Measurements from ENCODE around the gene CCDC8.

CCDC8 gene

GRCh38 chr19:46394402-46394797, 19.0 kb downstream of the CCDC8 start:
- Histone ChIP-seq H3K79me2 (no peaks in the 10 kb centered on the region), H3K9me3 (ENCODE audit: control insufficient read depth, low read length) (no peaks in the 10 kb centered on the region), H3K4me2 (ENCODE audit: low read length) (no peak overlapping the region), H3K4me3 (ENCODE audit: low read depth, low read length) (no peak overlapping the region), H3K27me3 (ENCODE audit: control insufficient read depth, insufficient read depth, low read length) (no peaks in the 10 kb centered on the region), H3K27ac (no peak overlapping the region), H2AFZ (no peak overlapping the region), H3K9ac (no peak overlapping the region), H3K4me1 (no peaks in the 10 kb centered on the region), H3K36me3 (ENCODE audit: control insufficient read depth, insufficient read depth, low read length) (no peaks in the 10 kb centered on the region)
- TF ChIP-seq, protein P1, sequence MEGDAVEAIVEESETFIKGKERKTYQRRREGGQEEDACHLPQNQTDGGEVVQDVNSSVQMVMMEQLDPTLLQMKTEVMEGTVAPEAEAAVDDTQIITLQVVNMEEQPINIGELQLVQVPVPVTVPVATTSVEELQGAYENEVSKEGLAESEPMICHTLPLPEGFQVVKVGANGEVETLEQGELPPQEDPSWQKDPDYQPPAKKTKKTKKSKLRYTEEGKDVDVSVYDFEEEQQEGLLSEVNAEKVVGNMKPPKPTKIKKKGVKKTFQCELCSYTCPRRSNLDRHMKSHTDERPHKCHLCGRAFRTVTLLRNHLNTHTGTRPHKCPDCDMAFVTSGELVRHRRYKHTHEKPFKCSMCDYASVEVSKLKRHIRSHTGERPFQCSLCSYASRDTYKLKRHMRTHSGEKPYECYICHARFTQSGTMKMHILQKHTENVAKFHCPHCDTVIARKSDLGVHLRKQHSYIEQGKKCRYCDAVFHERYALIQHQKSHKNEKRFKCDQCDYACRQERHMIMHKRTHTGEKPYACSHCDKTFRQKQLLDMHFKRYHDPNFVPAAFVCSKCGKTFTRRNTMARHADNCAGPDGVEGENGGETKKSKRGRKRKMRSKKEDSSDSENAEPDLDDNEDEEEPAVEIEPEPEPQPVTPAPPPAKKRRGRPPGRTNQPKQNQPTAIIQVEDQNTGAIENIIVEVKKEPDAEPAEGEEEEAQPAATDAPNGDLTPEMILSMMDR (IDR thresholded peaks at IDR 0.05): no peak

DNA sequence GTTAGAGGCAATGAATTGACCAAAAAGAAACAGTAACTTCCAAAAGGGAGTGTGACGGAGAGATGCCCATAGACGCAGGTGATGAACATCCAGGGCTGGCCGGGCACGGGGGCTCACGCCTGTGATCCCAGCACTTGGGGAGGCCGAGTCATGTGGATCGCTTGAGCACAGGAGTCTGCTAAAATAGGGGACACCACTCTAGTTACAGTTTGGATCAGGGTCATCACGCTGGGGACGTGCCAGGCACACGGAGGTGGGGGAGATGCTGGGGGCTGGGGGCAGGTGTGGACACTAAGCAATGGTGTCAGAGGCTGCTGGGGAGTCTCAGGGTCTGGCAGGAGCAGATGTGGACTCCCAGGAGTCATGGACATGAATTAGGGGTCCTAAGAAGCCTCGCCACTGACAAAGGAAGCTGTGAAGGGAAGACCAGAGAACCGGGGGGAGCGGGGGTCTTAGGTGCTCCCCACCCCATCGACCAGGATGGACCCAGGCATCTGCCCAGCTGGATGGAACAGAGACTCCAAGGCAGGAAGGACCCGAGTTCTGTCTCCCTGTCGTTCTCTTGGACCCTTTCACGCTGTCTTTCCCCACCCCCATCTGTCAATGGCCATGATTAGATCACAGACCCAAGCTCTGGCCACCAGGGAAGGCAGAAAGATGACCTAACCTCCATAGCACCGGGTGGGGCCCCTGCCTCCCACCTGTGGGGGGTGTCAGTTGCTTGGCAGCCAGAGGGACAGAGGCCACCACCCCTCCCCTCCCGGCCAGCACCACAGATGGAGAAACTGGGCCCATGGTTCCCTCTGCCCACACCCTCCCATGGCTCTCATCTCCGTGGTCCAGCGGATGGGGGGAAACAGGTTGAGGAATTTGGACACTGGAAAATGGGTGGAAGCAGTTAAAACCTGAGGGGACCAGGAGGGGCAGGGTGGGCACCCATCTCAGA, 19.6 kb downstream of the CCDC8 start:
- Histone ChIP-seq H3K4me2 (ENCODE audit: low read length) (no peak overlapping the region), H3K4me3 (ENCODE audit: low read depth, low read length) (no peak overlapping the region), H3K9me3 (ENCODE audit: control insufficient read depth, low read length) (no peaks in the 10 kb centered on the region), H3K4me1 (no peaks in the 10 kb centered on the region), H3K36me3 (ENCODE audit: control insufficient read depth, insufficient read depth, low read length) (no peaks in the 10 kb centered on the region), H2AFZ (no peak overlapping the region), H3K9ac (no peak overlapping the region), H3K27me3 (ENCODE audit: control insufficient read depth, insufficient read depth, low read length) (no peaks in the 10 kb centered on the region), H3K27ac (no peak overlapping the region), H3K79me2 (no peaks in the 10 kb centered on the region)
- TF ChIP-seq, protein P1 (IDR thresholded peaks at IDR 0.05): no peak

DNA sequence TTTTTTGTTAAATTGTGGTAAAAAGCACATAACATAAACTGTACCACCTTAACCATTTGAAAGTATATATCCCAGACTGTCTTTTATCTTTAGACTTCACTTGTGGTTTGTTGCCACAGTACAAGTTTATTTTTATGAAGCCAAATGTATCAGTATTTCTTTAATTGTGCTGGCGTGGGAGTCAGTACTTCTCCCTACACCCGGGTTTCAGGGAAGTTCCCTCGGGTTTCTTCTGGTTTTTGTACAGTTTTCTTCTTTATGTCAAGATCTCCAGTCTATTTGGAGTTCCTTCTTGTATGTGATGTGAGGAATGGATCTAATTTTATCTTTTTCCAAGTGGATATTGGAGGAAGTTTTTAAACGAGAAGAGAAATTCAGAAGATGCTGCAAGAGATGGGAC, 20.5 kb downstream of the CCDC8 start:
- Histone ChIP-seq H3K4me2 (ENCODE audit: low read length) (no peak overlapping the region), H3K4me1 (no peaks in the 10 kb centered on the region), H3K27me3 (ENCODE audit: control insufficient read depth, insufficient read depth, low read length) (no peaks in the 10 kb centered on the region), H3K79me2 (no peaks in the 10 kb centered on the region), H2AFZ (no peak overlapping the region), H3K27ac (no peak overlapping the region), H3K36me3 (ENCODE audit: control insufficient read depth, insufficient read depth, low read length) (no peaks in the 10 kb centered on the region), H3K9me3 (ENCODE audit: control insufficient read depth, low read length) (no peaks in the 10 kb centered on the region), H3K4me3 (ENCODE audit: low read depth, low read length) (no peak overlapping the region), H3K9ac (no peak overlapping the region)
- TF ChIP-seq, protein P1 (IDR thresholded peaks at IDR 0.05): no peak

- H3K9me3 ChIP-seq (ENCODE audit: control insufficient read depth, low read length): no peaks in the 10 kb centered on the region
- no peaks in the 10 kb centered on the region for H3K27me3 ChIP-seq (ENCODE audit: control insufficient read depth, insufficient read depth, low read length)
- H3K36me3 ChIP-seq (ENCODE audit: control insufficient read depth, insufficient read depth, low read length): no peaks in the 10 kb centered on the region
- no peaks in the 10 kb centered on the region for H3K4me1 ChIP-seq
- H2AFZ ChIP-seq: no peak overlapping the region
- no peak overlapping the region for H3K27ac ChIP-seq
- H3K4me3 ChIP-seq (ENCODE audit: low read depth, low read length): no peak overlapping the region
- H3K9ac ChIP-seq: no peak overlapping the region
- no peaks in the 10 kb centered on the region for H3K79me2 ChIP-seq
- TF ChIP-seq, protein P1 (IDR thresholded peaks at IDR 0.05): no peak
- H3K4me2 ChIP-seq (ENCODE audit: low read length): no peak overlapping the region
Measured at GRCh38 chr19:46392252-46392801, 21.0 kb downstream of the CCDC8 start.
